Measurements from ENCODE around the gene ETS1. TPM values are rescaled to one million over a fixed set of nuclear protein-coding genes. Genes with fewer than 3 reads are reported as not detected.

The ETS1 gene
- total RNA-seq, 2 experiments from 2014 or later, result 203 to 466 TPM

GRCh38 chr11:128492903-128493569 lies 94.3 kb downstream of the ETS1 start:
- intact Hi-C loops (cut with micrococcal nuclease; ENCODE audit: unreplicated experiment), result no loop called here
- BruUV-seq (replicated peaks), result no TSS peak
- peak overlapping the region; percentile 14; the same call in 1 of the 2 replicates for H3K4me2 ChIP-seq (ENCODE audit: low read length)
- H3K4me3 ChIP-seq (ENCODE audit: low read depth, low read length, poor library complexity, severe bottlenecking), result no peak overlapping the region
- H4K20me1 ChIP-seq (ENCODE audit: insufficient read depth, low read length), result peaks cover 53% of the 10 kb centered on the region
- POLR2A ChIA-PET, result interaction anchor here (0.6 to 1.8 kb wide), 3 partner anchors 9 to 91 kb away, joined by 3 to 5 read pairs (median 3); no protein-coding TSS in a partner anchor
- peaks cover 100% of the 10 kb centered on the region for H3K36me3 ChIP-seq (ENCODE audit: insufficient read depth, low read length)
- peaks cover 100% of the 10 kb centered on the region for H3K79me2 ChIP-seq (ENCODE audit: insufficient read depth, low read depth, low read length)
- H3K9me3 ChIP-seq (ENCODE audit: low read length), result no peaks in the 10 kb centered on the region
- H3K9me2 ChIP-seq (ENCODE audit: insufficient read depth, low read length), result no peaks in the 10 kb centered on the region
- CTCF ChIA-PET (ENCODE audit: unreplicated experiment), result no interaction called here
- TF ChIP-seq EZH2phosphoT487 (IDR thresholded peaks at IDR 0.05; ENCODE audit: borderline replicate concordance, low read depth, low read length), result no peak
- TF ChIP-seq, protein P1, sequence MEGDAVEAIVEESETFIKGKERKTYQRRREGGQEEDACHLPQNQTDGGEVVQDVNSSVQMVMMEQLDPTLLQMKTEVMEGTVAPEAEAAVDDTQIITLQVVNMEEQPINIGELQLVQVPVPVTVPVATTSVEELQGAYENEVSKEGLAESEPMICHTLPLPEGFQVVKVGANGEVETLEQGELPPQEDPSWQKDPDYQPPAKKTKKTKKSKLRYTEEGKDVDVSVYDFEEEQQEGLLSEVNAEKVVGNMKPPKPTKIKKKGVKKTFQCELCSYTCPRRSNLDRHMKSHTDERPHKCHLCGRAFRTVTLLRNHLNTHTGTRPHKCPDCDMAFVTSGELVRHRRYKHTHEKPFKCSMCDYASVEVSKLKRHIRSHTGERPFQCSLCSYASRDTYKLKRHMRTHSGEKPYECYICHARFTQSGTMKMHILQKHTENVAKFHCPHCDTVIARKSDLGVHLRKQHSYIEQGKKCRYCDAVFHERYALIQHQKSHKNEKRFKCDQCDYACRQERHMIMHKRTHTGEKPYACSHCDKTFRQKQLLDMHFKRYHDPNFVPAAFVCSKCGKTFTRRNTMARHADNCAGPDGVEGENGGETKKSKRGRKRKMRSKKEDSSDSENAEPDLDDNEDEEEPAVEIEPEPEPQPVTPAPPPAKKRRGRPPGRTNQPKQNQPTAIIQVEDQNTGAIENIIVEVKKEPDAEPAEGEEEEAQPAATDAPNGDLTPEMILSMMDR (conservative IDR thresholded peaks at IDR 0.05; ENCODE audit: low read length), result no peak
- peak overlapping the region; percentile 19 for H3K27ac ChIP-seq (ENCODE audit: low read depth, low read length, poor library complexity, severe bottlenecking)
- no peak overlapping the region for H2AFZ ChIP-seq (ENCODE audit: low read length)
- no peak for DNase-seq (ENCODE audit: low spot score)
- peaks cover 70% of the 10 kb centered on the region for H3K4me1 ChIP-seq (ENCODE audit: insufficient read depth, low read length, poor library complexity, severe bottlenecking)

GRCh38 chr11:128492461-128492860 lies 94.9 kb downstream of the ETS1 start:
- DNase-seq (ENCODE audit: low spot score), result no peak
- intact Hi-C loops (cut with micrococcal nuclease; ENCODE audit: unreplicated experiment), result no loop called here
- peaks cover 99% of the 10 kb centered on the region for H3K36me3 ChIP-seq (ENCODE audit: insufficient read depth, low read length)
- no peak overlapping the region for H3K4me2 ChIP-seq (ENCODE audit: low read length)
- ChIA-PET CTCF (ENCODE audit: unreplicated experiment) (interaction anchor here (0.9 kb wide), 1 partner anchor 18 kb away, joined by 4 read pairs; no protein-coding TSS in a partner anchor), POLR2A (interaction anchor here (0.6 to 1.8 kb wide), 7 partner anchors 8 to 25 kb away, joined by 3 to 6 read pairs (median 4); no protein-coding TSS in a partner anchor)
- no peaks in the 10 kb centered on the region for H3K9me3 ChIP-seq (ENCODE audit: low read length)
- H3K4me3 ChIP-seq (ENCODE audit: low read depth, low read length, poor library complexity, severe bottlenecking), result no peak overlapping the region
- H4K20me1 ChIP-seq (ENCODE audit: insufficient read depth, low read length), result peaks cover 47% of the 10 kb centered on the region
- H3K27ac ChIP-seq (ENCODE audit: low read depth, low read length, poor library complexity, severe bottlenecking), result peak overlapping the region; percentile 9
- TF ChIP-seq, protein P1 (conservative IDR thresholded peaks at IDR 0.05; ENCODE audit: low read length), result no peak
- TF ChIP-seq EZH2phosphoT487 (IDR thresholded peaks at IDR 0.05; ENCODE audit: borderline replicate concordance, low read depth, low read length), result no peak
- no peak overlapping the region for H2AFZ ChIP-seq (ENCODE audit: low read length)
- H3K79me2 ChIP-seq (ENCODE audit: insufficient read depth, low read depth, low read length), result peaks cover 98% of the 10 kb centered on the region
- no TSS peak for BruUV-seq (replicated peaks)
- H3K9me2 ChIP-seq (ENCODE audit: insufficient read depth, low read length), result no peaks in the 10 kb centered on the region
- H3K4me1 ChIP-seq (ENCODE audit: insufficient read depth, low read length, poor library complexity, severe bottlenecking), result peaks cover 64% of the 10 kb centered on the region
